ENCODE measurements around the gene SMIM11. TPM values are rescaled to one million over a fixed set of nuclear protein-coding genes. Genes with fewer than 3 reads are reported as not detected.
"Not testable (repeated sequence)": the region's sequence is repeated elsewhere in the genome, so short reads cannot be mapped to it uniquely, and the experiment has no call there.

Gene SMIM11
- total RNA-seq, 1 donor from 2014 or later, result 1.6 TPM

DNA sequence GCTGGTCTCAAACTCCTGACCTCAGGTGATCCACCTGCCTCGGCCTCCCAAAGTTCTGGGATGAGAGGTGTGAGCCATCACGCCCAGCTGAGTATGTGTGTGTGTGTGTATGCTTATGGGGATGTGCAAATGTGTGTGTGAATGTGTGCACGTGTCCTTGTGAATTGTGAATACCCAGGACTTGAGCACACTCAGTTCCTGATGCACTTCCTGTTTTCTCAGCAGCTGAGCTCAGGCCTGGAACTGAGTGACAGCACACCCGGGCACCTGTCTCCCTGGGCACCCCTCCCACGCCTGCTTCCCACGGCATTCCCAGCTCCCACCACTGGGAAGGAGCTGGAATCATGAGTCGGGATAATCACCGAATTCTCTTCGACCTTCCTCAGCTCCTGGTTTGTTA lies 32.0 kb downstream of the SMIM11 start:
- FAIRE-seq, result not testable (repeated sequence)

DNA sequence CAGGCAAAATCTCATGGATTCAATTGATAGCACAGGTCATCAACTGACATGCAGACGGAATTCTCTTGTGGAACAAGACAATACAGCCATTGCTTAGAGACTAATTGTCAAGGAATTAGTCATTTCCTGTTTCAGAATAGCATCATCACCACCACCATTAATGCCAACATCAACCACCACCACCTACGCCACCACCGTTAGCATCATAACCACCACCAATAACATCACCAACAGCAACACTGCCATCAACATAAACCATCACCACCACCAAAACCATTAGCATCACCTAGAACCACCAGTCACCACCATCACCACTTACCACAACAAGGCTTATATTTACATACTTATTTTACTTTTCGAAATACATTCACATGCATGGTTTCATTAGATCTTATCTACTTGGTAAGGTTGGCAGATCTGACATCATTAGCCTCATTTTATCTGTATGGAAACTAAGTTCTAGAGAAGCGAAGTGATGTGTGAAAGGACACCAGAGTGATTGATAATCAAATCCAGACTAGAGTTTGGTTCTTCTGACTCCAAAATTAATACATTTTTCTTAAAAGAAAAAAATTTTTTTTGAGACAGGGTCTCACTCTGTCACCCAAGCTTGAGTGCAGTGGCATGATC lies 42.3 kb downstream of the SMIM11 start:
- not testable (repeated sequence) for H3K27ac ChIP-seq (ENCODE audit: low read depth, low read length); H3K27me3 ChIP-seq (ENCODE audit: insufficient read depth, low read length); H3K36me3 ChIP-seq (ENCODE audit: insufficient read depth, low read length); H3K4me3 ChIP-seq (ENCODE audit: insufficient read depth, low read depth, low read length); H3K27ac Mint-ChIP-seq (ENCODE audit: unreplicated experiment); H4K20me1 ChIP-seq (ENCODE audit: insufficient read depth, low read length); H3K27me3 Mint-ChIP-seq (ENCODE audit: low read depth, unreplicated experiment); H3K9me3 Mint-ChIP-seq (ENCODE audit: unreplicated experiment); H3K79me2 ChIP-seq (ENCODE audit: insufficient read depth, low read length); H2AFZ ChIP-seq (ENCODE audit: low read depth, low read length); H3K4me2 ChIP-seq (ENCODE audit: low read length); H3K4me1 ChIP-seq (ENCODE audit: insufficient read depth, low read length); H3K4me1 Mint-ChIP-seq (ENCODE audit: low read depth, unreplicated experiment); H3K36me3 Mint-ChIP-seq (ENCODE audit: low read depth, unreplicated experiment); H3K9me3 ChIP-seq (ENCODE audit: insufficient read depth, low read depth, low read length); DNase-seq (ENCODE audit: low read depth); H3K4me3 Mint-ChIP-seq (ENCODE audit: unreplicated experiment); H3K9ac ChIP-seq (ENCODE audit: low read length)
- FAIRE-seq, result peak; percentile 47

More for the DNA sequence above, 32.0 kb downstream of the SMIM11 start:
- H3K27ac Mint-ChIP-seq (ENCODE audit: unreplicated experiment); H3K4me3 Mint-ChIP-seq (ENCODE audit: unreplicated experiment); DNase-seq (ENCODE audit: low read depth); H3K4me2 ChIP-seq (ENCODE audit: low read length); H3K36me3 ChIP-seq (ENCODE audit: insufficient read depth, low read length); H3K4me1 ChIP-seq (ENCODE audit: insufficient read depth, low read length); H3K9me3 ChIP-seq (ENCODE audit: insufficient read depth, low read depth, low read length); H2AFZ ChIP-seq (ENCODE audit: low read depth, low read length); H3K27me3 ChIP-seq (ENCODE audit: insufficient read depth, low read length); H3K4me3 ChIP-seq (ENCODE audit: insufficient read depth, low read depth, low read length); H3K36me3 Mint-ChIP-seq (ENCODE audit: low read depth, unreplicated experiment); H3K27ac ChIP-seq (ENCODE audit: low read depth, low read length); H3K79me2 ChIP-seq (ENCODE audit: insufficient read depth, low read length); H3K4me1 Mint-ChIP-seq (ENCODE audit: low read depth, unreplicated experiment); H3K27me3 Mint-ChIP-seq (ENCODE audit: low read depth, unreplicated experiment); H3K9me3 Mint-ChIP-seq (ENCODE audit: unreplicated experiment); H4K20me1 ChIP-seq (ENCODE audit: insufficient read depth, low read length); H3K9ac ChIP-seq (ENCODE audit: low read length): not testable (repeated sequence)

- not testable (repeated sequence) for H3K9me3 Mint-ChIP-seq (ENCODE audit: unreplicated experiment); H3K4me2 ChIP-seq (ENCODE audit: low read length); H4K20me1 ChIP-seq (ENCODE audit: insufficient read depth, low read length); H3K79me2 ChIP-seq (ENCODE audit: insufficient read depth, low read length); H3K27ac Mint-ChIP-seq (ENCODE audit: unreplicated experiment); H3K4me3 ChIP-seq (ENCODE audit: insufficient read depth, low read depth, low read length); FAIRE-seq; H3K36me3 Mint-ChIP-seq (ENCODE audit: low read depth, unreplicated experiment); H3K4me1 Mint-ChIP-seq (ENCODE audit: low read depth, unreplicated experiment); H3K27ac ChIP-seq (ENCODE audit: low read depth, low read length); H2AFZ ChIP-seq (ENCODE audit: low read depth, low read length); H3K9me3 ChIP-seq (ENCODE audit: insufficient read depth, low read depth, low read length); H3K4me3 Mint-ChIP-seq (ENCODE audit: unreplicated experiment); H3K27me3 Mint-ChIP-seq (ENCODE audit: low read depth, unreplicated experiment); H3K27me3 ChIP-seq (ENCODE audit: insufficient read depth, low read length); H3K4me1 ChIP-seq (ENCODE audit: insufficient read depth, low read length); H3K36me3 ChIP-seq (ENCODE audit: insufficient read depth, low read length); DNase-seq (ENCODE audit: low read depth); H3K9ac ChIP-seq (ENCODE audit: low read length)
These were observed 48.5 kb downstream of the SMIM11 start, which contains the start of gene SMIM34 for GRCh38 chr21:34423805-34424204. SMIM34 (minus strand) TSS chr21:34423951; CDS start chr21:34423839, 112 bp downstream.

- not testable (repeated sequence) for H3K79me2 ChIP-seq (ENCODE audit: insufficient read depth, low read length); FAIRE-seq; H3K27me3 Mint-ChIP-seq (ENCODE audit: low read depth, unreplicated experiment); DNase-seq (ENCODE audit: low read depth); H3K4me3 ChIP-seq (ENCODE audit: insufficient read depth, low read depth, low read length); H3K4me2 ChIP-seq (ENCODE audit: low read length); H3K9me3 ChIP-seq (ENCODE audit: insufficient read depth, low read depth, low read length); H2AFZ ChIP-seq (ENCODE audit: low read depth, low read length); H4K20me1 ChIP-seq (ENCODE audit: insufficient read depth, low read length); H3K36me3 Mint-ChIP-seq (ENCODE audit: low read depth, unreplicated experiment); H3K36me3 ChIP-seq (ENCODE audit: insufficient read depth, low read length); H3K9ac ChIP-seq (ENCODE audit: low read length); H3K4me1 ChIP-seq (ENCODE audit: insufficient read depth, low read length); H3K27ac Mint-ChIP-seq (ENCODE audit: unreplicated experiment); H3K27ac ChIP-seq (ENCODE audit: low read depth, low read length); H3K4me1 Mint-ChIP-seq (ENCODE audit: low read depth, unreplicated experiment); H3K9me3 Mint-ChIP-seq (ENCODE audit: unreplicated experiment); H3K27me3 ChIP-seq (ENCODE audit: insufficient read depth, low read length); H3K4me3 Mint-ChIP-seq (ENCODE audit: unreplicated experiment)
These were observed 52.0 kb downstream of the SMIM11 start for GRCh38 chr21:34427339-34427738.

DNA sequence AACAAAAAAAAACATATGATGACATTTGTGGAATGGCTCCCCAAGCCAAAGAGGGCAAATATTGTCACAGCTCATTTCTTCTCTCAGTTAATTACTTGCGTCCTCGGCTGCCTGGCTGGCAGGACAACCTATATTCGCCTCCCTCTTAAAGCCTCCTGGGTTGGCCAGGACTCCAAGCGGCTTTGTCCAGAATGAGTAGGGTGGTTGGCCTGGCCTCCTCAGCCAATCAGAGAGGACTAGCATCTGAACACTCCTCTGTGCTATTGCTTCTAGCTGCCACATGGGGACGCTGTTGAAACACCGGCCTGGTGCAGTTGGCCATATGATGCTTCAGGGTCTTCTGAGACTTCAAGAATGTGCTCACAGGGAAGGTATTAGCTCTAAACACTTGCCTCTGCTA lies 53.1 kb downstream of the SMIM11 start:
- H3K4me3 Mint-ChIP-seq (ENCODE audit: unreplicated experiment); H3K9me3 ChIP-seq (ENCODE audit: insufficient read depth, low read depth, low read length); H3K9me3 Mint-ChIP-seq (ENCODE audit: unreplicated experiment); H3K4me2 ChIP-seq (ENCODE audit: low read length); H3K36me3 Mint-ChIP-seq (ENCODE audit: low read depth, unreplicated experiment); DNase-seq (ENCODE audit: low read depth); H3K27ac Mint-ChIP-seq (ENCODE audit: unreplicated experiment); H3K4me1 ChIP-seq (ENCODE audit: insufficient read depth, low read length); H4K20me1 ChIP-seq (ENCODE audit: insufficient read depth, low read length); H2AFZ ChIP-seq (ENCODE audit: low read depth, low read length); H3K4me1 Mint-ChIP-seq (ENCODE audit: low read depth, unreplicated experiment); H3K27me3 Mint-ChIP-seq (ENCODE audit: low read depth, unreplicated experiment); H3K36me3 ChIP-seq (ENCODE audit: insufficient read depth, low read length); H3K4me3 ChIP-seq (ENCODE audit: insufficient read depth, low read depth, low read length); H3K9ac ChIP-seq (ENCODE audit: low read length); H3K27me3 ChIP-seq (ENCODE audit: insufficient read depth, low read length); H3K27ac ChIP-seq (ENCODE audit: low read depth, low read length); FAIRE-seq; H3K79me2 ChIP-seq (ENCODE audit: insufficient read depth, low read length): not testable (repeated sequence)

DNA sequence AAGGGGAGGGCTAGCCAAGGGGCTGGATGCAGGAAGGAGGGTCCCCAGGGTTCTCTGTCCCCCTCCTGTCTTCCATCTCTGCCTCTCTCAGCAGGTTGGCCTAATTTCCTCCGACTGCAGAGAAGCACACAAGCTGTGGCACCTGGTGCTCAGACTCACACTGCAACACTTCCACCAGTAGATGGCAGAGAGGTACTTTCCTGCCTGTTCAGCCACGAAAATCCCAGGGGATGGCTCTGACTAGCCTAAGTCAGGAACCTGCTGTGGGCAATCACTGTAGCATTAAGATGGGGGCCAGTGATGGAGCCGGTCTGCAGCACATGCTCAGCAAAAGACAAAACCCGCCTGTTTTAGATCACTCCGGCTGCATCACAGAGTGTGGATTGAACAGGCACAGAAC lies 54.4 kb downstream of the SMIM11 start:
- H3K27me3 Mint-ChIP-seq (ENCODE audit: low read depth, unreplicated experiment), result not testable (repeated sequence)

More for the DNA sequence above, 54.4 kb downstream of the SMIM11 start:
- not testable (repeated sequence) for H2AFZ ChIP-seq (ENCODE audit: low read depth, low read length); H3K4me1 Mint-ChIP-seq (ENCODE audit: low read depth, unreplicated experiment); H4K20me1 ChIP-seq (ENCODE audit: insufficient read depth, low read length); H3K36me3 ChIP-seq (ENCODE audit: insufficient read depth, low read length); H3K4me3 ChIP-seq (ENCODE audit: insufficient read depth, low read depth, low read length); H3K79me2 ChIP-seq (ENCODE audit: insufficient read depth, low read length); H3K9me3 Mint-ChIP-seq (ENCODE audit: unreplicated experiment); DNase-seq (ENCODE audit: low read depth); H3K36me3 Mint-ChIP-seq (ENCODE audit: low read depth, unreplicated experiment); H3K9ac ChIP-seq (ENCODE audit: low read length); H3K27me3 ChIP-seq (ENCODE audit: insufficient read depth, low read length); H3K27ac ChIP-seq (ENCODE audit: low read depth, low read length); H3K27ac Mint-ChIP-seq (ENCODE audit: unreplicated experiment); FAIRE-seq; H3K4me2 ChIP-seq (ENCODE audit: low read length); H3K9me3 ChIP-seq (ENCODE audit: insufficient read depth, low read depth, low read length); H3K4me3 Mint-ChIP-seq (ENCODE audit: unreplicated experiment); H3K4me1 ChIP-seq (ENCODE audit: insufficient read depth, low read length)

All from astrocyte (in vitro differentiated cells and primary cell).